BLaER1 treated with 17β-estradiol and CSF1 and Interleukin-3, amounts not matched to agents 10 nM and 100 nM (cell line): ENCODE measurements around the gene TNIP1.

ENCODE experiments used
- H3K27ac ChIP-seq, 11 experiments: shearing (Covaris generic); formaldehyde crosslinking; 2 replicates each; pipeline ENCODE4 v1.8.1; 2022
- H3K27me3 ChIP-seq, 11 experiments: shearing (Covaris generic); formaldehyde crosslinking; 2 replicates each; pipeline ENCODE4 v1.8.1; 2022
- H3K36me3 ChIP-seq, 11 experiments: shearing (Covaris generic); formaldehyde crosslinking; 2 replicates each; pipeline ENCODE4 v1.8.1; 2022
- H3K4me1 ChIP-seq, 10 experiments: shearing (Covaris generic); formaldehyde crosslinking; 2 replicates each; pipeline ENCODE4 v1.8.1; 2022
- H3K4me2 ChIP-seq, 11 experiments: shearing (Covaris generic); formaldehyde crosslinking; 2 replicates each; pipeline ENCODE4 v1.8.1; 2022
- H3K4me3 ChIP-seq, 10 experiments: shearing (Covaris generic); formaldehyde crosslinking; 2 replicates each; pipeline ENCODE4 v1.8.1; 2022
- H3K9ac ChIP-seq, 11 experiments: shearing (Covaris generic); formaldehyde crosslinking; 2 replicates each; pipeline ENCODE4 v1.8.1; 2022
- H3K9me3 ChIP-seq, 11 experiments: shearing (Covaris generic); formaldehyde crosslinking; replicated peaks in 1 of 11; 2 replicates each; pipeline ENCODE4 v1.8.1; 2022
- H4K20me1 ChIP-seq, 11 experiments: shearing (Covaris generic); formaldehyde crosslinking; 2 replicates each; pipeline ENCODE4 v1.8.1; 2022
- Cebpa-rat ChIP-seq, 11 experiments: shearing (Covaris generic); IDR thresholded peaks; 2 replicates each; pipeline ENCODE4 v1.8.1; 2022

TNIP1 gene

GRCh38 chr5:151015974-151016587 lies 64.8 kb downstream of the TNIP1 start:
- peaks cover 15 to 57% (median 30%) of the 10 kb centered on the region in 10 experiments for H3K4me1 ChIP-seq
- H4K20me1 ChIP-seq: peaks cover 0 to 7% (median under 1%) of the 10 kb centered on the region in 11 experiments; a peak in 7 of 22 replicates
- peak overlapping the region in 1 of 11 experiments; percentile 35; a peak in 2 of 22 replicates for H3K27ac ChIP-seq
- no peak overlapping the region for H3K9ac ChIP-seq
- TF ChIP-seq Cebpa-rat (IDR thresholded peaks at IDR 0.05): no peak
- peak overlapping the region in 5 of 11 experiments; percentile 29 to 57 (median 32); a peak in 8 of 22 replicates for H3K4me2 ChIP-seq
- H3K4me3 ChIP-seq: no peak overlapping the region
- no peaks in the 10 kb centered on the region for H3K9me3 ChIP-seq
- H3K27me3 ChIP-seq: peaks cover 0 to 16% (median 9%) of the 10 kb centered on the region in 11 experiments; a peak in 15 of 22 replicates
- no peaks in the 10 kb centered on the region for H3K36me3 ChIP-seq

GRCh38 chr5:151014680-151015343 lies 66.0 kb downstream of the TNIP1 start:
- Histone ChIP-seq H3K9ac (no peak overlapping the region), H3K4me2 (no peak overlapping the region), H4K20me1 (no peaks in the 10 kb centered on the region), H3K27ac (no peak overlapping the region), H3K36me3 (no peaks in the 10 kb centered on the region), H3K9me3 (no peaks in the 10 kb centered on the region), H3K4me3 (no peak overlapping the region), H3K4me1 (peaks cover 2 to 44% (median 17%) of the 10 kb centered on the region in 10 experiments; a peak in 17 of 20 replicates), H3K27me3 (peaks cover 0 to 4% (median 0%) of the 10 kb centered on the region in 11 experiments; a peak in 1 of 22 replicates)
- no peak for TF ChIP-seq Cebpa-rat (IDR thresholded peaks at IDR 0.05)

GRCh38 chr5:151012862-151013261 lies 68.0 kb downstream of the TNIP1 start:
- TF ChIP-seq Cebpa-rat (IDR thresholded peaks at IDR 0.05): no peak
- Histone ChIP-seq H3K4me2 (peak overlapping the region in 1 of 11 experiments; percentile 6; a peak in 2 of 22 replicates), H4K20me1 (no peaks in the 10 kb centered on the region), H3K36me3 (no peaks in the 10 kb centered on the region), H3K27me3 (no peaks in the 10 kb centered on the region), H3K27ac (no peak overlapping the region), H3K9me3 (no peaks in the 10 kb centered on the region), H3K4me1 (peaks cover 0 to 29% (median 4%) of the 10 kb centered on the region in 10 experiments; a peak in 9 of 20 replicates), H3K4me3 (no peak overlapping the region), H3K9ac (no peak overlapping the region)

GRCh38 chr5:151008906-151009305 lies 71.9 kb downstream of the TNIP1 start:
- no peak overlapping the region for H3K4me3 ChIP-seq
- no peaks in the 10 kb centered on the region for H3K9me3 ChIP-seq
- no peaks in the 10 kb centered on the region for H3K36me3 ChIP-seq
- no peak overlapping the region for H3K4me2 ChIP-seq
- H3K27ac ChIP-seq: no peak overlapping the region
- H4K20me1 ChIP-seq: no peaks in the 10 kb centered on the region
- H3K27me3 ChIP-seq: no peaks in the 10 kb centered on the region
- H3K4me1 ChIP-seq: peaks cover 0 to 30% (median 7%) of the 10 kb centered on the region in 10 experiments; a peak in 10 of 20 replicates
- no peak overlapping the region for H3K9ac ChIP-seq
- TF ChIP-seq Cebpa-rat (IDR thresholded peaks at IDR 0.05): no peak

- no peaks in the 10 kb centered on the region for H4K20me1 ChIP-seq
- no peaks in the 10 kb centered on the region for H3K27me3 ChIP-seq
- H3K4me1 ChIP-seq: peaks cover 0 to 29% (median 7%) of the 10 kb centered on the region in 10 experiments; a peak in 10 of 20 replicates
- no peak overlapping the region for H3K4me3 ChIP-seq
- no peak overlapping the region for H3K4me2 ChIP-seq
- H3K36me3 ChIP-seq: no peaks in the 10 kb centered on the region
- H3K27ac ChIP-seq: no peak overlapping the region
- no peak for TF ChIP-seq Cebpa-rat (IDR thresholded peaks at IDR 0.05)
- H3K9ac ChIP-seq: no peak overlapping the region
- no peaks in the 10 kb centered on the region for H3K9me3 ChIP-seq
Observed at GRCh38 chr5:151008210-151008491, 72.7 kb downstream of the TNIP1 start.

- H4K20me1 ChIP-seq: no peaks in the 10 kb centered on the region
- H3K36me3 ChIP-seq: no peaks in the 10 kb centered on the region
- no peak overlapping the region for H3K4me3 ChIP-seq
- H3K9ac ChIP-seq: no peak overlapping the region
- no peaks in the 10 kb centered on the region for H3K9me3 ChIP-seq
- H3K4me2 ChIP-seq: peak overlapping the region in 1 of 11 experiments; percentile 84; a peak in 2 of 22 replicates
- no peaks in the 10 kb centered on the region for H3K27me3 ChIP-seq
- H3K27ac ChIP-seq: no peak overlapping the region
- no peak for TF ChIP-seq Cebpa-rat (IDR thresholded peaks at IDR 0.05)
- H3K4me1 ChIP-seq: peaks cover 0 to 24% (median 7%) of the 10 kb centered on the region in 10 experiments; a peak in 10 of 20 replicates
Observed at GRCh38 chr5:151007430-151008209, 73.2 kb downstream of the TNIP1 start.

GRCh38 chr5:151006704-151007334 lies 74.0 kb downstream of the TNIP1 start:
- H3K36me3 ChIP-seq: no peaks in the 10 kb centered on the region
- H3K27ac ChIP-seq: no peak overlapping the region
- H3K4me3 ChIP-seq: no peak overlapping the region
- TF ChIP-seq Cebpa-rat (IDR thresholded peaks at IDR 0.05): no peak
- no peaks in the 10 kb centered on the region for H3K9me3 ChIP-seq
- H4K20me1 ChIP-seq: no peaks in the 10 kb centered on the region
- H3K27me3 ChIP-seq: no peaks in the 10 kb centered on the region
- H3K9ac ChIP-seq: no peak overlapping the region
- peaks cover 0 to 23% (median 7%) of the 10 kb centered on the region in 10 experiments; a peak in 10 of 20 replicates for H3K4me1 ChIP-seq
- H3K4me2 ChIP-seq: peak overlapping the region in 3 of 11 experiments; percentile 31 to 84 (median 74); a peak in 6 of 22 replicates

GRCh38 chr5:151005950-151006576 lies 74.8 kb downstream of the TNIP1 start:
- H3K9ac ChIP-seq: no peak overlapping the region
- no peaks in the 10 kb centered on the region for H3K27me3 ChIP-seq
- no peak overlapping the region for H3K27ac ChIP-seq
- TF ChIP-seq Cebpa-rat (IDR thresholded peaks at IDR 0.05): no peak
- H3K4me2 ChIP-seq: peak overlapping the region in 6 of 11 experiments; percentile 14 to 84 (median 24); a peak in 9 of 22 replicates
- no peaks in the 10 kb centered on the region for H3K36me3 ChIP-seq
- H3K9me3 ChIP-seq: no peaks in the 10 kb centered on the region
- H3K4me3 ChIP-seq: no peak overlapping the region
- no peaks in the 10 kb centered on the region for H4K20me1 ChIP-seq
- H3K4me1 ChIP-seq: peaks cover 0 to 23% (median 7%) of the 10 kb centered on the region in 10 experiments; a peak in 10 of 20 replicates
